Endothelial cell of umbilical vein (primary cell): ENCODE measurements around the gene BAZ1B. TPM values are rescaled to one million over a fixed set of nuclear protein-coding genes. Genes with fewer than 3 reads are reported as not detected.

ENCODE experiments used
- BruUV-seq: library from RNA; stranded (reverse); fragments of 400-500 nt; replicated peaks from 2 replicates; lab custom pipeline; 2021; lab: Mats Ljungman, UMichigan
- CTCF ChIA-PET: fragments of 300-600, 350-600 bp; sonication (Branson Sonifier 250); formaldehyde crosslinking; loops from one replicate; lab custom pipeline; 2021; ENCODE audit warnings: antibody characterized with exemption, inconsistent platforms; lab: Charles Lee
- POLR2A ChIA-PET: fragments of 300-600, 350-600 bp; sonication (Branson Sonifier 250); formaldehyde crosslinking; loops from one replicate; lab custom pipeline; 2021; ENCODE audit warnings: antibody characterized with exemption, inconsistent platforms; lab: Charles Lee
- DNase-seq: peaks from one replicate; pipeline ENCODE4 v3.0.0-alpha.2; 2011; ENCODE audit warnings: low read depth, low spot score
- FAIRE-seq: peaks from 2 replicates; lab custom pipeline; 2011; peaks lifted over from hg19 to GRCh38; lab: Jason Lieb, UNC
- H2AFZ ChIP-seq: 2 replicates; pipeline ENCODE4 v1.6.0; 2012; ENCODE audit warnings: low read depth, low read length, control low read depth, inconsistent platforms
- H3K27ac ChIP-seq: 2 replicates; pipeline ENCODE4 v1.5.1; 2011; ENCODE audit warnings: low read depth, mild to moderate bottlenecking, control low read depth, low read length, moderate library complexity; ENCODE audit not compliant: insufficient read depth
- H3K27me3 ChIP-seq, 2 experiments: 2 replicates each; pipeline versions ENCODE4 v1.6.0 to v1.6.1; 2011; ENCODE audit warnings: low read length in 2 of 2, mixed read lengths in 1 of 2; ENCODE audit not compliant: control insufficient read depth in 2 of 2, insufficient read depth in 2 of 2
- H3K36me3 ChIP-seq, 2 experiments: 2 replicates in 1 of 2; 3 replicates in 1 of 2; pipeline ENCODE4 v1.5.1; 2011; ENCODE audit warnings: low read length in 2 of 2, mild to moderate bottlenecking in 1 of 2, moderate library complexity in 1 of 2; ENCODE audit not compliant: control insufficient read depth in 2 of 2, insufficient read depth in 2 of 2; ENCODE audit errors: extremely low read depth in 1 of 2
- H3K4me1 ChIP-seq: 3 replicates; pipeline ENCODE4 v1.5.1; 2011; ENCODE audit warnings: mild to moderate bottlenecking, low read length; ENCODE audit not compliant: control insufficient read depth, insufficient read depth; ENCODE audit errors: extremely low read depth
- H3K4me2 ChIP-seq: 2 replicates; pipeline ENCODE4 v1.6.1; 2011; ENCODE audit warnings: low read length, control low read depth, mixed read lengths; ENCODE audit not compliant: insufficient read depth
- H3K4me3 ChIP-seq, 3 experiments: fragments of 200-600 bp in 1 of 3; sonication (generic), shearing (Covaris generic) in 1 of 3; replicated peaks in 1 of 3; 2 replicates each; pipeline ENCODE4 v1.5.1; 2011 to 2016; ENCODE audit warnings: control low read depth in 3 of 3, low read length in 3 of 3, mild to moderate bottlenecking in 2 of 3, inconsistent platforms in 1 of 3, low read depth in 1 of 3, moderate library complexity in 1 of 3; ENCODE audit not compliant: insufficient read depth in 1 of 3
- H3K79me2 ChIP-seq: 2 replicates; pipeline ENCODE4 v1.6.0; 2012; ENCODE audit warnings: low read length, inconsistent platforms; ENCODE audit not compliant: control insufficient read depth, insufficient read depth
- H3K9ac ChIP-seq: replicated peaks from 2 replicates; pipeline ENCODE3; 2011; ENCODE audit warnings: low read length, control low read depth; ENCODE audit not compliant: insufficient read depth; ENCODE audit errors: extremely low read depth
- H3K9me1 ChIP-seq: replicated peaks from 3 replicates; pipeline ENCODE4 v1.6.0; 2011; ENCODE audit warnings: mild to moderate bottlenecking, low read length; ENCODE audit not compliant: control insufficient read depth, insufficient read depth; ENCODE audit errors: extremely low read depth
- H3K9me3 ChIP-seq: replicated peaks from 2 replicates; pipeline ENCODE4 v1.5.1; 2012; ENCODE audit warnings: low read length, inconsistent platforms; ENCODE audit not compliant: control insufficient read depth, insufficient read depth
- H4K20me1 ChIP-seq: replicated peaks from 2 replicates; pipeline ENCODE3; 2011; ENCODE audit warnings: mild to moderate bottlenecking, low read length; ENCODE audit not compliant: control insufficient read depth, insufficient read depth; ENCODE audit errors: extremely low read depth
- CTCF ChIP-seq, 2 donors: IDR thresholded peaks; 1 replicate in 1 of 2; 2 replicates in 1 of 2; pipeline ENCODE4 v1.5.1; 2011; ENCODE audit warnings: low read length in 2 of 2, mild to moderate bottlenecking in 2 of 2, moderate library complexity in 2 of 2, control low read depth in 1 of 2, inconsistent platforms in 1 of 2, low read depth in 1 of 2; ENCODE audit not compliant: insufficient read depth in 1 of 2; ENCODE audit errors: extremely low read depth in 1 of 2
- EZH2 ChIP-seq: IDR thresholded peaks from 2 replicates; pipeline ENCODE4 v1.6.1; 2012; ENCODE audit warnings: borderline replicate concordance, low read depth, mild to moderate bottlenecking, moderate library complexity, low read length, inconsistent platforms; ENCODE audit not compliant: severe bottlenecking
- FOS ChIP-seq: IDR thresholded peaks from 2 replicates; pipeline ENCODE4 v1.6.1; 2011; ENCODE audit warnings: mild to moderate bottlenecking, low read length, moderate library complexity, borderline replicate concordance; ENCODE audit not compliant: insufficient read depth
- GATA2 ChIP-seq: IDR thresholded peaks from 2 replicates; pipeline ENCODE4 v1.7.0; 2011; ENCODE audit warnings: low read depth, mild to moderate bottlenecking, moderate library complexity, mixed read lengths, low read length; ENCODE audit not compliant: insufficient read length, insufficient read depth
- JUN ChIP-seq: IDR thresholded peaks from 2 replicates; pipeline ENCODE4 v1.6.1; 2011; ENCODE audit warnings: borderline replicate concordance, low read depth; ENCODE audit not compliant: insufficient read length, insufficient read depth
- MAX ChIP-seq: IDR thresholded peaks from 2 replicates; pipeline ENCODE4 v1.6.1; 2011; ENCODE audit not compliant: insufficient read depth, insufficient read length
- MYC ChIP-seq: IDR thresholded peaks from one replicate; pipeline ENCODE4 v1.6.1; 2011; ENCODE audit warnings: mild to moderate bottlenecking, low read depth, low read length
- POLR2A ChIP-seq: IDR thresholded peaks from 2 replicates; pipeline ENCODE4 v1.6.1; 2012; ENCODE audit warnings: low read depth, mild to moderate bottlenecking, control low read depth, low read length
- POLR2AphosphoS5 ChIP-seq: IDR thresholded peaks from 2 replicates; pipeline ENCODE4 v1.6.1; 2012; ENCODE audit warnings: low read depth, mild to moderate bottlenecking, control low read depth, low read length, moderate library complexity; ENCODE audit not compliant: insufficient read depth
- dilution Hi-C: fragments of 300-500 bp; cut with MboI; formaldehyde crosslinking; loops from one replicate; pipeline ENCODE4 v1.15.0; 2019; ENCODE audit warnings: low sequenced_read_pairs; ENCODE audit not compliant: extremely low pct_ligation_motif_present
- intact Hi-C: fragments of 100-400 bp; cut with micrococcal nuclease; formaldehyde crosslinking; loops from one replicate; pipeline ENCODE4 v1.10.0; 2022
- polyA plus RNA-seq, 4 experiments: library from polyadenylated mRNA; depleted of rRNA in 3 of 4; stranded (reverse) in 3 of 4; unstranded in 1 of 4; fragments of >200 nt; gene quantifications; 2 replicates each; pipeline versions ENCODE4 v1.2.1 to v1.2.3, GENCODE V29; 2011 to 2012; ENCODE audit warnings: missing spikeins in 1 of 4
- total RNA-seq: library from RNA; stranded (reverse); gene quantifications from 2 replicates; pipeline ENCODE4 v1.2.3, GENCODE V29; 2021

BAZ1B gene
- total and polyA plus RNA-seq, 2 donors (not counting 3 experiments of a cell fraction or from before 2014, with no cell fraction given) = 16.2 to 74.7 TPM

- intact Hi-C loops = no loop called here
- no TSS peak for BruUV-seq
- POLR2A ChIA-PET = no interaction called here
- Histone ChIP-seq H3K9ac (no peak overlapping the region), H3K36me3 (peaks cover 42 to 50% of the 10 kb centered on the region in 2 experiments), H3K4me1 (no peaks in the 10 kb centered on the region), H3K27ac (no peak overlapping the region), H3K9me3 (no peaks in the 10 kb centered on the region), H3K79me2 (peaks cover 2% of the 10 kb centered on the region), H3K4me3 (no peak overlapping the region), H3K9me1 (no peaks in the 10 kb centered on the region), H3K4me2 (no peak overlapping the region), H2AFZ (no peak overlapping the region), H4K20me1 (peaks cover 3% of the 10 kb centered on the region), H3K27me3 (no peaks in the 10 kb centered on the region)
- dilution Hi-C loops = no loop called here
- FAIRE-seq = no peak
- no peak for DNase-seq
- CTCF ChIA-PET = interaction anchor here (1.1 to 1.6 kb wide), 3 partner anchors 9 to 119 kb away, joined by 3 to 5 read pairs (median 5); no protein-coding TSS in a partner anchor
- no peak for TF ChIP-seq POLR2AphosphoS5
- no peak for TF ChIP-seq CTCF (IDR thresholded peaks at IDR 0.05; ENCODE audit: extremely low read depth in 1 of 2, insufficient read depth in 1 of 2, low read depth in 1 of 2, low read length in 2 of 2)
- no peak for TF ChIP-seq MYC
- TF ChIP-seq GATA2 = no peak
- no peak for TF ChIP-seq POLR2A
- TF ChIP-seq JUN = no peak
- TF ChIP-seq MAX = no peak
- no peak for TF ChIP-seq FOS
- no peak for TF ChIP-seq EZH2
Observed at GRCh38 chr7:73442222-73442902, 79.7 kb downstream of the BAZ1B start.
